GM19193 (cell line): ENCODE results near the gene KLC4.

ENCODE experiments used
- POLR2A ChIP-seq: IDR thresholded peaks from 4 replicates; pipeline ENCODE4 v1.6.1; 2011; ENCODE audit not compliant: insufficient read depth, insufficient read length; ENCODE audit errors: extremely low read depth

KLC4 gene

DNA sequence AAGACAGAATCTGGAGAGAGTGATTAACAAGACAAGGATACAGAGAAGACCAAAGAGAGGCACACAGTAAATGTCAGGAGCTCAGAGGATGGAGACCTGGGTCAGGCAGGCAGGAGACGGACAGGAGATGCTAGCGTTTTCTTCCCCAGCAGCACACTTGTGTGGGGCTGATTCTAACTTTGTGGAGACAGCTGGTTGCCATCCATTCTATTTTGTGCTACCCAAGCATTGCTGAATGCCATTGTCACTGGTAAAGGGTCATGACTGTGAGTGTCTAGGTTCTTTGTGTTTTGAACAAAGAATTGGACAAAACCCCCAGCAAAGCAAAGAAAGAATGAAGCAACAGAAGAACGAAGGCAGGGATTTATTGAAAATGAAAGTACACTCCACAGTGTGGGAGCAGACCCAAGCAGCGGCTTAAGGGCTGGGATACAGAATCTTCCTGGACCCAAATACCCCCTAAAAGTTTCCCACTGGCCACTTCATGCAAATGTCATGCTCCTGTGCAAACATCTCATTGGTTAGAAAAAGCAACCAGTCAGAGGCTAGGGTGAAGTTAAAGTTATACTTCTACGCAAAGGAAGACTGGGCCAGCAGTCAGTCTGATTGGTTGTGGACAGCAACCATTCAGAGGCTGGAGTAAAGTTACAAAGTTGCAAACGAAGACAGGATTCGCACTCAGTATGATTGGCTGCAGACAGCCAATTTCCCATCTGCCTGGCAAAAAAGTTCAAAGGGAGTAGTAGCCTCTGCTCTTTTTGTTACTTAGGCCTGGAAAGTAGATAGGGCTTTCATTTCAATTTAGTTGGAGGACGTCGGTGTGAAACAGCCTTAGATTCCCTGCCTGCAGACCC lies 34.2 kb downstream of the KLC4 start:
- no peak for TF ChIP-seq POLR2A

DNA sequence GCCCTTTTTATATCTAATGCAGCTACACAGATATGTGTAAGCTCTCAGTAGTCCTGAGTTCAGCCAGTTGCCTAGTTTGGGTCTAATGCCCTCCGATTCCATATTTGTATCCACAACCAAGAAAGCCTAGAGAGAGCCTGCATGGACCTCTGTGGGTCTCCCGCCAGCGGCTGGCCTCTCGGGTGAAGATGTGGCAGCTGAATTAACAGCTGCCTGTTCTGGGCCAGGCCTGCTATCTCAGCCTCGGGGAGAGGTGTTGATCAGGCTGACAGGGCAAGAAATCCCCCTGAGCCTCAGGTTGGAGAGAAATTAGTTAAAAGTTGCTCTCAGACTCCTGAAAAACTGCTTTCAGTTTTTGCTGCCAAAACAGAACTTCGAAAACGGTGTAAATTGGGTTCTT lies 36.5 kb downstream of the KLC4 start:
- TF ChIP-seq POLR2A = no peak

- peak; percentile 41 for TF ChIP-seq POLR2A
These were observed 37.1 kb downstream of the KLC4 start for GRCh38 chr6:43096451-43097097.

DNA sequence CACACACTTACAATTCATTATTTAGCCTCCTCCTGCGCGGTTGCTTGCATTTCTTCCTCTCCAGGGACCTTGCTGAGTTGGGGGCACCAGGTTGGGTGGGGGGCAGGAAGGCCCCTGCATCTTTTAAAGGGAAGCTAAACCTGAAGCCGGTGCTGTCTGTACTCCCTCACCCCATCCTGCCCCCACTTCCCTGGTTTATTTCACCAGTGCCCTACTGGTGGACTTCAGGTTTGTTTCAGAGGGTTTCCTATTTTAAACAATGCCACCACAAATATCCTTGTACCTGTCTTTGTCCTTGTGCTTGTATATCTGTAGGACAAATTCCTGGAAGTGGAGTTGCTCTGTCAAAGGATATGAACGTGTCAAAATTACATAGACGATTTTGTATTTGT lies 37.7 kb downstream of the KLC4 start:
- no peak for TF ChIP-seq POLR2A

GRCh38 chr6:43097502-43097901 lies 38.1 kb downstream of the KLC4 start:
- TF ChIP-seq POLR2A = no peak

GRCh38 chr6:43101497-43101896 lies 42.1 kb downstream of the KLC4 start:
- TF ChIP-seq POLR2A = no peak

DNA sequence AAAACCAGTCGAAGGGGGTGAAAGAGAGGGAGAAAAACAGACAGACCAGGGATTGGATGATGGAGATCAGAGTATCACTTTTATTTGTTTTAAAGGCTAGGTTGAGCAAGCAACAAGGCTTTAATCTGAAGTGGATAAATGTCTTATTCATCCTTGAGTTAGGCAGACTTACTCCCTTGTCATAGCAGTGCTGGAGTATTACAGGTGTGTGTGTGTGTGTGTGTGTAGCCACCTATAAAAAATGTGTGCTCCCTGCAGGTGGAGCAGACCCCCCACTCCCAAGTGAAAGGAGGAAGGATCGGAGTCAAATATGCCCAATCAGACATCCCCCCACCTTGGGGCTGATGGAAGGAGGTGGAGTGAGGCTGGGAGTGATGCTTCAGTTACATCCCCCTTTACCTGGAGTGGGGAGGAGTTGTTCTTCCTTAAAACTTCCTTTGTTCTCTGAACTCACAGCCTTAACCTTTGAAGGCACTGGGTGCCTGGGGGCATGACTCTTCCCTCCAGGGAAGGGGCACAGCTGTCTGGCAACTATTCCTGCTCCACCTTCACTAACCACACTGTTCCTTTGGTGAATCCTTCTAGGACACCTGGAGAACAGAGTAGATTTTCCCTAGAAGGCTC lies 43.9 kb downstream of the KLC4 start:
- TF ChIP-seq POLR2A = no peak

DNA sequence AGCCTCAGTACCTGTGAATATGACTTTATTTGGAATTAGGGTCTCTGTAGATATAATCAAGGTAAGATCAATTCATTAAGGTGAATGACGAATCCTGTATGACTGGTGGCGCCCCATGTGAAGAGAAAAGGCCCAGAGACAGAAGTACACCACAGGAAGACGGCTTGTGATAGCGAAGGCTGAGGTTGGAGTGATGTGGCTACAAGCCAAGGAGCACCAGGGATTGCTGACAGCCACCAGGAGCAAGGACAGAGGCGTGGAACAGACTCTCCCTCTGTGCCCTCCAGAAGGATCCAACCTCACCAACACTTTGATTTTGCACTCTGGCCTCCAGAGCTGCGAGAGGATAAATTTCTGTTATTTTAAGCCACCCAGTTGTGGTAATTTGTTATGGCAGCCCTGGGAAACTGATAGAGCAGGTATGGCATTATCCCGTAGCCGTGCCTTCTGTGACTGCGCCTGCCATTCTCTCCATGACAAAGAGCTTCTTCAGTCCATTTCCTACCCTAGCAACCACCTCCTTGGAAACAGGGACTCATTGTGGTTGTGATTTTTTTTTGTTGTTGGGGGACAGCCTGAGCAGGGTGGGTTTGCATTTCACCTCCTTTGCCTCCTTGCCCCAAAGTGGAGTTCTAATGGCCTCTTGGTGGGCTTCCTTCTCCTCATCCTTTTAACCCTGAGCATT lies 46.2 kb downstream of the KLC4 start:
- no peak for TF ChIP-seq POLR2A

- TF ChIP-seq POLR2A = no peak
These were observed 48.1 kb downstream of the KLC4 start for GRCh38 chr6:43107344-43108062.

- TF ChIP-seq POLR2A = no peak
These were observed 54.2 kb downstream of the KLC4 start for GRCh38 chr6:43113431-43114260.

- no peak for TF ChIP-seq POLR2A
These were observed 55.9 kb downstream of the KLC4 start for GRCh38 chr6:43115365-43115764.

DNA sequence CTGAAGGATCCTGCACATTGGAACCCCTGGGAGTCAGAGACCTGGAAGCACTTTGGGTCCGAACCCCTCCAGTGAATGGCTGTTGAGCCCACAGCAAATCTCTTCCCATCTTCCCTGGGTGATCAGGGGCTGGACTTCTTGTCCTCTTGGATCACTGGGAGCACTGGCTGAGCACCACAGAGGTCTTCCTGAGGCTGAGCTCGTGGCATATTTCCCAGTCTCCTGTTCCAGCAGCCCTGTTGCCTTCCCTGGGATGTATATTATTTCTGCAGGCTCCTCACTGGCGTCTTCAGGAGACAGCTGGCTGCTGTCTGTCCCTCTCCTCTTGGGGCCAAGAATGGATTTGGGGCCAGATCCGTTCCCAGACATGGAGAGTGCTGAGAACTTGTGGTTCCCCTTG lies 60.1 kb downstream of the KLC4 start:
- TF ChIP-seq POLR2A = no peak

GRCh38 chr6:43120101-43120763 lies 60.8 kb downstream of the KLC4 start:
- TF ChIP-seq POLR2A = no peak
